DMS53 treated with DMSO at 0.1 percent for 48 hours (cell line): Measurements from ENCODE around the gene FHAD1.
A peak's percentile ranks its signal among the peaks of the same experiment; 100 is the strongest.
"Not testable (repeated sequence)": the region's sequence is repeated elsewhere in the genome, so short reads cannot be mapped to it uniquely, and the experiment has no call there.

ENCODE experiments used
- DNase-seq: peaks from one replicate; lab custom pipeline; 2025; ENCODE audit not compliant: unreplicated experiment; lab: John Stamatoyannopoulos, UW

FHAD1 gene

GRCh38 chr1:15430787-15431570, 184.0 kb downstream of the FHAD1 start:
- peak; percentile 19 for DNase-seq

GRCh38 chr1:15431571-15431948, 184.5 kb downstream of the FHAD1 start:
- DNase-seq, result no peak

DNA sequence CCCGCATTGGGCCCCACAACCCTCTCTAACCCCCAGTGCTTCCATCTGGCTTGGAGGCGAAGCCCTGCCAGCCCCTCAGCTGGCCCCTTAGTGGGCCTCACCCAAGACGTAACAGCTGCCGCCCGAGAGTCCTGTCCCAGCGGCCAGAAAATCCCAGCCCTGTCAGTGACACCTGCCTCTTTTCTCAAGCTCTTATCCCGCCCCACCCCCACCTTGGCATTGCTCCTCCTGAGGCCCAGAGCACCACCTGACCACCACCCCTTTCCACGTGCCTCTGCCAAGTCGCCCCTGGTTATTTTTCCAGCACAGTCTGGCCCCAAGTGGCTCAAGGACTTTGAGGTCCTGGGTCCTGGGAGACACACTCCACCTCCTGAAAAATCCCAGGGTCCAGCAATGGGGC, 185.3 kb downstream of the FHAD1 start:
- peak; percentile 31 for DNase-seq

DNA sequence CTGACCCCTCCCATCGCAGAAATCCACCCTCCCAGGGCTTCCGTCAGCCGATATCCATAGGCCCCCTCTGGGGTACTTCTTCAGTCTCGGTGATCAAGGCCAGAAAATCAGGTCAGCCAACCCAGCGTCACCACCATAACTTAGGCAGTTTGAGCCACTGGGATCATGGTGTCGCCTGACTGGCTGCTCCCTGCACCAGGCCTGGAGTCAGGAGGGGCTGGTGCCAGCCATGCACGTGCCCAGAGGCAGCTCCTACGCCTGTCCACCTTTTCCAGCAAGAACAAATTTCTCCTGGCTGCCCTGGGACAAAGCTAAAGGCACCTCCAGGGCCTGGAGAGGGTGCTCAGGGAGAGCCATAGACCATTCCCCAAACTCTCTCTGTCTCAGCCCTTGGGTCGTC, 186.4 kb downstream of the FHAD1 start:
- DNase-seq, result no peak

- DNase-seq, result not testable (repeated sequence)
Observed at GRCh38 chr1:15434739-15435138, 187.7 kb downstream of the FHAD1 start.

- DNase-seq, result no peak
Observed at GRCh38 chr1:15435239-15436077, 188.4 kb downstream of the FHAD1 start.

- no peak for DNase-seq
Observed at GRCh38 chr1:15436881-15437442, 189.9 kb downstream of the FHAD1 start.

DNA sequence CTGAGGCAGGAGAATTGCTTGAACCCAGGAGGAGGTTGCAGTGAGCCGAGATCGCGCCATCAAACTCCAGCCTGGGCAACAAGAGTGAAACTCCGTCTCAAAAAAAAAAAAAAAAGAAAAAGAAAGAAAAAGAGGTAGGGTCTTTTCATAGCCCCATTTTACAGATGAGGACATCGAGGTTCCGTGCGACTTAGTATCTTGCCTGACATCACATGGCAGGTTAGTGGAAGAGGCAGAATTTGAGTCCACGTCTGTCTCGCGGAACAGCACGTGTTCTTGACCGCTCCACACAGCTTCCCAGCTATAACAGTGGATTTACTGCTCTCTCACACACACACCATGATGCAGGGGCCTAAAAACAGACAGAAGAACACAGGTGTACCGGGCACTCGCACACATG, 192.3 kb downstream of the FHAD1 start:
- DNase-seq, result no peak

- no peak for DNase-seq
Observed at GRCh38 chr1:15440357-15440756, 193.3 kb downstream of the FHAD1 start.

- no peak for DNase-seq
Observed at GRCh38 chr1:15441247-15441646, 194.2 kb downstream of the FHAD1 start.

DNA sequence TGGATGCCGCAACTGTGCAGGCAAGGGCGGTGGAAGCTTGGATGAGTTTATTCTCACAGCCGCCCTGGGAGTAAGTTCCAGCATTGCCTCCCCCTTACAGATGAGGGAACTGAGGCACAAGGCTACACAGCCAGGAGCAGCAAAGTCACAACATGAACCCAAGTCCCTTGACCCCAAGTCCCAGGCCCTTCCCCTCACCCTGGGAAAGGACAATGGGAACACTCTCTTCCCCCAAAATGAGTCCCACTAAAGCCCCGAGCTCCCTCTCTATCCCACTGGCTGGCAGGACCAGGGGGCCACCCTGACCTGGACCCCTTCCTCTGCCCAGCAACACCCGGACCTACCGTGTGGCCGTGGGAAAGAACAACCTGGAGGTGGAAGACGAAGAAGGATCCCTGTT, 195.1 kb downstream of the FHAD1 start:
- DNase-seq, result no peak

- no peak for DNase-seq
Observed at GRCh38 chr1:15442759-15443158, 195.7 kb downstream of the FHAD1 start.

DNA sequence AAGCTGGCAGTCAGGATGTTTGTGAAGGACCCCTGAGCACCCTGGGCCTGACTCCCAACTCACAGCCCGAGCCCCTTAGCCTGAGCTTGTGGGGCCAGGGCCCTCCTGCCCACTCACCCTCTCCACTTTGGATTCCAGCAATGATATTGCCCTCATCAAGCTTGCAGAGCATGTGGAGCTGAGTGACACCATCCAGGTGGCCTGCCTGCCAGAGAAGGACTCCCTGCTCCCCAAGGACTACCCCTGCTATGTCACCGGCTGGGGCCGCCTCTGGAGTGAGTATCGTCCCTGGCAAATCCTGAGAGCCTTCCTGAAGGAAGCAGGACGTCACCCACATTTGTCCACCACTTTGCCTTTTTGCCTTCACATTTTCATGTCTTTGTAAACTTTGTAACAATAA, 196.3 kb downstream of the FHAD1 start:
- peak; percentile 40 for DNase-seq

DNA sequence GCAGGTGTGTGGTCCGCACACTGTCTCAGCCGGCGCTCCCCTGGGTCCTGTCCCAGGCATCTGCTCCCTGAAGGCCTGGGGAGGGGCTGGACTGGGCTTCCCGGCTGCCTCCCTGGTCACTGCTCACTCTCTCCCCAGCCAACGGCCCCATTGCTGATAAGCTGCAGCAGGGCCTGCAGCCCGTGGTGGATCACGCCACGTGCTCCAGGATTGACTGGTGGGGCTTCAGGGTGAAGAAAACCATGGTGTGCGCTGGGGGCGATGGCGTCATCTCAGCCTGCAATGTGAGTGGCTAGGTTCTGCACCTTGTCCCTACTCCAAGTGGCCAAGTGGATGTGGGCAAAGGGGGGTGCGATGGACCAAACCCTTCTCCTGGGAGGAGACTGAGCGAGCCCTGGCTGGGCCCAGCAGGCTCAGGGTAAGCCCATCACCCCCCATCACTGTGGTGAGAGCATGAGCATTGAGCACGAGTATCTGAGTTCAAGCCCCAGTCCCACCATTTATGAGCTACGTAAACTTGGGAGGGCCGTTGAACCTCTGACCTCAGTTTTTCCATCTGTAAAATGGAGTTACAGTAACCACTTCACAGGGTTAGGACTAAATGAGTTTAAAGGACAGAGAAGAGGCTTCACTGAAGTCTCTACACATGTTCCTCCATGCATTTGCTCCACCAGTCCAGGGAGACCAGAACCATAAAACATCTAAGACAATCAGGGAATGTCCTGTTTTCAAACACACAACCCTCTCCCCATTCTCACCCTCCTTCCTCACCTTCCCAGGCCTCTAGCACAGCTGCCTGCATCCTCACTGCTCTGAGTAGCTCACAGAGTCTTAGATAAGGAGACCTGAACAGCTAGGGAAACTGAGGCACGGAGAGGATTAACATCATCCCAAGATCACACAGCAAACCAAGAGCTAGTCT, 197.7 kb downstream of the FHAD1 start:
- no peak for DNase-seq

GRCh38 chr1:15445390-15446122, 198.5 kb downstream of the FHAD1 start:
- DNase-seq, result no peak

DNA sequence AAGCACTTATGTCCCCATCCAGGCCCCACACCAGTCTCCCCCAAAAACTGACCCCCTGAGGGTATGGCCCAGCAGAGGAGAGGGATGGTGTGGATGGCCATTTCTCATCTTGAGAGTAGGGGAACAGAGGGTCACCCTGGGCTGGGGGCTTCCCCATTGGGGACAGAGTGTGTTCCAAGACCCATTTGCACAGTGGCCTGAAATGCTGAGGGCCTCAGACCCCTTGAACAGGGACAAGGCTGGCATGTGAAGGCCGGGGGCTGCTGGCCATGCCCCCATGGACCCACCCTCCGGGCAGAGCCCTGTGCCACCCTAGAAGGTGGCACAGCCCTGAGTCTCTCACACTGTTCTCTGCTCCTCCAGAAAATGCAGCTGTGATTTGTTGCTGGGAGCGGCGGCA, 199.2 kb downstream of the FHAD1 start:
- DNase-seq, result no peak
